G401.6 (cell line): ENCODE results near the gene SLC16A6.
"Not testable (repeated sequence)": the region's sequence is repeated elsewhere in the genome, so short reads cannot be mapped to it uniquely, and the experiment has no call there.

Source experiments
- FAIRE-seq: peaks from 2 replicates; lab custom pipeline; 2012; peaks lifted over from hg19 to GRCh38; lab: Jason Lieb, UNC

Gene SLC16A6

GRCh38 chr17:68290268-68290954 is 516 bp downstream of the SLC16A6 start:
- FAIRE-seq: no peak

- FAIRE-seq: no peak
Measured at GRCh38 chr17:68289936-68290267, 1.0 kb downstream of the SLC16A6 start.

GRCh38 chr17:68289473-68289872 is 1.5 kb downstream of the SLC16A6 start:
- FAIRE-seq: no peak

GRCh38 chr17:68288804-68289203 is 2.1 kb downstream of the SLC16A6 start:
- no peak for FAIRE-seq

- no peak for FAIRE-seq
Measured at GRCh38 chr17:68288375-68288774, 2.6 kb downstream of the SLC16A6 start.

GRCh38 chr17:68281965-68282364 is 9.0 kb downstream of the SLC16A6 start:
- not testable (repeated sequence) for FAIRE-seq

GRCh38 chr17:68277807-68278206 is 13.1 kb downstream of the SLC16A6 start:
- FAIRE-seq: no peak

- not testable (repeated sequence) for FAIRE-seq
Measured at GRCh38 chr17:68276339-68276738, 14.6 kb downstream of the SLC16A6 start.

GRCh38 chr17:68273722-68274121 is 17.2 kb downstream of the SLC16A6 start:
- no peak for FAIRE-seq

GRCh38 chr17:68265833-68266232 is 25.1 kb downstream of the SLC16A6 start:
- FAIRE-seq: not testable (repeated sequence)

- FAIRE-seq: peak; percentile 97
Measured at GRCh38 chr17:68263101-68263681, 27.7 kb downstream of the SLC16A6 start.

- FAIRE-seq: not testable (repeated sequence)
Measured at GRCh38 chr17:68262467-68262866, 28.5 kb downstream of the SLC16A6 start.

GRCh38 chr17:68260051-68260762 is 30.7 kb downstream of the SLC16A6 start:
- FAIRE-seq: no peak

GRCh38 chr17:68259648-68259951 is 31.3 kb downstream of the SLC16A6 start:
- FAIRE-seq: not testable (repeated sequence)

GRCh38 chr17:68258890-68259647 is 31.9 kb downstream of the SLC16A6 start:
- FAIRE-seq: not testable (repeated sequence)

- FAIRE-seq: no peak
Measured at GRCh38 chr17:68257934-68258333, 33.0 kb downstream of the SLC16A6 start.

- not testable (repeated sequence) for FAIRE-seq
Measured at GRCh38 chr17:68256701-68257100, 34.2 kb downstream of the SLC16A6 start.

- no peak for FAIRE-seq
Measured at GRCh38 chr17:68255731-68256538, 35.0 kb downstream of the SLC16A6 start.

- no peak for FAIRE-seq
Measured at GRCh38 chr17:68255151-68255550, 35.8 kb downstream of the SLC16A6 start.

- FAIRE-seq: not testable (repeated sequence)
Measured at GRCh38 chr17:68253426-68253825, 37.5 kb downstream of the SLC16A6 start.

- no peak for FAIRE-seq
Measured at GRCh38 chr17:68249354-68249765, 41.6 kb downstream of the SLC16A6 start.

- no peak for FAIRE-seq
Measured at GRCh38 chr17:68248891-68249290, 42.0 kb downstream of the SLC16A6 start.
